Glomerular visceral epithelial cell (primary cell): Measurements from ENCODE around the gene DNMT3L.
"Not testable (repeated sequence)": the region's sequence is repeated elsewhere in the genome, so short reads cannot be mapped to it uniquely, and the experiment has no call there.

Experiments used
- DNase-seq: peaks from one replicate; pipeline ENCODE4 v3.0.0-alpha.2; 2016; ENCODE audit errors: extremely low spot score

Gene DNMT3L

DNA sequence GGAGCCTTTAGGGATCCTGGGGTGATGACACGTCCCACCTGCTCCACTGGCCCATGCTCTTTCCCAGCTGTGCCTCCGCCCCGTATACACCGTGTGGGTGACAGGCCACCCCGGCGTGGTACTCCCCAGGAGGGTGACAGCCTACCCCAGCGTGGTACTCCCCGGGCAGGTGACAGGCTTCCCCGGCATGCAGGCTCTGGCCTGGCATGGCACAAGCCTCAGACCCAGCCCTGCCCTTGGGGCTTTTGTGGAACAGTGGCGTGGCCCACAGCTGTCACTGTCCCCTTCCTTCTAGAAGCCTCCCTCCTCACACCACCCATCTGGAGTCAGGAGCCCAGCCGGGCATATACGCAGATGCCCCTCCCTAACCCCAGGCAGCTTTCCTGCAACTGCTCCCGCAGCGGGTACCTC is 33.5 kb upstream of the DNMT3L start:
- no peak for DNase-seq

- peak; percentile 13 for DNase-seq
Observed at GRCh38 chr21:44294391-44295162, 32.9 kb upstream of the DNMT3L start.

DNA sequence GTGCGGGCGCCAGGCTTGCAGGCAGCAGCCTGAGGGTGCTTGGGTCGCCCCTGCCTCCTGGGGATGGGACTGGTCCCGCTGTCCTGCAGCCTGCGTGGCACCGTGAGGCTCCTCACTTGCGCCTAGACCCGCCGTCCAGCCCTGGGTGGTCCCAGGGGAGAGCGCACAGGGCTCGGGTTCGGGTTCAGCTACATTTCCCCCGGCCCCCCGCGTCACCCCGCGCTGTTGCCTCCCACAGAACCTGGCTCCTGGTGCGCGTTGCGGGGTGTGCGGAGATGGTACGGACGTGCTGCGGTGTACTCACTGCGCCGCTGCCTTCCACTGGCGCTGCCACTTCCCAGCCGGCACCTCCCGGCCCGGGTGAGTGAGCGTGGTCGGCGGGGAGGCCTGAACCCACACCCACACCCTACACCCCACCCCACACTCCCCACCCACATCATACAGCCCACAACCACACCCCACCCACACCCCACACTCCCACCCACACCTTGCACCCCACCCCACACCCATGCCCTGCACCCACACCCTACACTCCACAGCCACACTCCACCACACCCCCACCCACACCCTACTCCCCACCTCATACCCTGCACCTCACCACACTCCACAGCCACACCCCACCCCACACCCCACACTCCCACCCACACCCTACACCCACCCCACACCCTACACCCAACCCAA is 32.0 kb upstream of the DNMT3L start:
- no peak for DNase-seq

GRCh38 chr21:44292812-44293195 is 31.1 kb upstream of the DNMT3L start:
- DNase-seq = no peak

DNA sequence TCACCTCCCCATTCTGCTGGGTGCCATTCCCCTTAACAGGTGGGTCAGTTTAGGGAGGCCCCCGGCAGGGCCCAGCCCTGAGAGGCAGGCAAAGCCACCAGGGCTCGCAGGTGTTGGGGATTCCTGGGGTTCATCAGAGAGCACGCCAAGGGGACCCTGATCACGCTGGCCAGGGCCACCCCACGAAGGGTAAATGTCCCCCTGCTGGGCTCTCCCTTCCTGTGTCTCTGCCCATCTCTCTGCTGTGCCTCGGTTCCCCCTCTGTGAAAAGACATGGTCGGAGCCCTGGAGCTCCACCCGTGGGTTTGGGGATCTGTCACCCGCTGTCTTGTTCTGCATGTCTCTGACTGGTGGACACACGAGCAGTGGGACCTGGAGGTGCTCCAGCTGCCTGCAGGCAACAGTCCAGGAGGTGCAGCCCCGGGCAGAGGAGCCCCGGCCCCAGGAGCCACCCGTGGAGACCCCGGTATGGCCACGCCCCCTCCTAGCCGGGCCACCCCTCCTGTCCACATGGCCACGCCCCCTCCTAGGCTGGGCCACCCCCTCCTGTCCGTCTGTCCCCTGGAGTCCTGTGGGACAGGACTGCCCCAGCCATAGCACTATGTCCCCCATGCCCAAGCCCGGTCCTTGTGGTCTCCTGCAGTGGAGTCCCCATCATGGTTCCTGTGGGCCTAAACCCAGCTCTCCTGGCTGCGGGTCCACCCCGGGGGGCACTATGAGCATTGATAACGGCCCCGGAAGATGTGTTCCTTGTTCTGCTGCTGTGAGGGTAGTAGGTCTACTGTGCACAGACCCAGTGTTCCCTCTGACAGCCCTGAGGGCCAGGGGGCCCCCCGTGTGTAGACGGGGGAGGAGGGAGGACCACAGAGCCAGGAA is 30.5 kb upstream of the DNMT3L start:
- DNase-seq = no peak

GRCh38 chr21:44291078-44291935 is 29.6 kb upstream of the DNMT3L start:
- DNase-seq = no peak

DNA sequence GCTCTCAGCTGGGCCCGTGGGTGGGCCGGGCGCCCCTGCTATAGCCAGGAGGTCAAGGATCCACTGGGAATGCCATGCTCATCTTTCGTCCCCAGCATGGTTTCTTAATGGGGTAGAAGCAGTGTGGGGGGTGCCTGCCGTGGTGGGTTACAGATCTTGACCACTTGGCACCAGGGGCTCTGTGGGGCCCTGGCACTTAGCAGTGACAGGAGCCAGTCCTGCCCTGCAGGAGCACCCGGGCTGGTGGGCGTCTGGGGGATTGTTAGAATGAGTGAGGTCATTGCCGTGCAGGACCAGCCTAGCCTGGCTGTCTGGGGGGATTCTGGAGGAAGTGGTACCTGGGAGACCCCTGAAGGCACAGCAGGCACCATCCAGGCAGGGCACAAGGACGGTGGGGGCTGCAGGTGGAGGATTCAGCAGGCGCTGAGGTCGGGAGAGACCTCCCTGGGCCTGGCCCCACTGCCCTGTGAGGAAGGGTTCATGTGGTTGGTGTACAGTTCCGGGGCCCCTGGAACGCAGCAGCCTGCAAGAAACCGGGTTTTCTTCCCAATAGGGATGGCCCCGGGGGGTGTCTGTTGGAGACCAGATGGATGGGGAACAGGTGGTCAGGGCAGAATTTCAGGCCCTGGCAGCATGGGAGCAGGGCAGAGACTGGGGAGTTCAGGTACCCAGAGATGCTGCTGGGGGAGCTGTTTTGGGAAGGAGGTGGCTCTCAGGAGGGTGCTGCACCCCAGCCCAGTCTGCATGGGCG is 28.8 kb upstream of the DNMT3L start:
- no peak for DNase-seq

DNA sequence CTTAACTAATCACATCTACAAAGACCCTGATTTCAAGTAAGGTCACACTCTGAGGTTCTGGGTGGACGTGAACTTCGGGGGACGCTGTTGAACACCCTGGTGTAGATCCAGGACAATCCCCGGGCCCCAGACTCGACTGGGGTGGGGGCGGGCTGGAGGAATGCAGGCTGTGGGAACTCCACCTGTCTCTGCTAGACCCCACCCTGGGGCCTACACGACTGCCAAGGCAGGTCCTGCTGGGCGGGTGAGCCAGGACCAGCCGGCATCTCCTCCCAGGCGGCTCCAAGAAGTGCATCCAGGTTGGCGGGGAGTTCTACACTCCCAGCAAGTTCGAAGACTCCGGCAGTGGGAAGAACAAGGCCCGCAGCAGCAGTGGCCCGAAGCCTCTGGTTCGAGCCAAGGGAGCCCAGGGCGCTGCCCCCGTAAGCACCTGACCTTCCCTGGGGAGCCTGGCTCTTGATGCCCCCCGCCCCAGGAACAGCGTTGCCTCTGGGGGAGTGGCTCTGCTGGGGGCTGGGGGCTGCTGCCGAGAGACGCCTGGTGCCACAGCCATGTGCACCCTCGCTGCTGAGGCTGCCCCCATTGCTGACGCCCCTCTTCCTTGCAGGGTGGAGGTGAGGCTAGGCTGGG is 27.8 kb upstream of the DNMT3L start:
- no peak for DNase-seq

GRCh38 chr21:44288251-44289110 is 26.8 kb upstream of the DNMT3L start:
- no peak for DNase-seq

- DNase-seq = no peak
Observed at GRCh38 chr21:44286716-44287632, 25.3 kb upstream of the DNMT3L start.

GRCh38 chr21:44286086-44286715 is 24.5 kb upstream of the DNMT3L start:
- no peak for DNase-seq

GRCh38 chr21:44285138-44285992 is 23.7 kb upstream of the DNMT3L start, which contains the start of gene AIRE:
Gene AIRE, plus strand, starts transcription at chr21:44285876. Its CDS starts 131 bp downstream, at chr21:44286007.
- peak; percentile 34 for DNase-seq

DNA sequence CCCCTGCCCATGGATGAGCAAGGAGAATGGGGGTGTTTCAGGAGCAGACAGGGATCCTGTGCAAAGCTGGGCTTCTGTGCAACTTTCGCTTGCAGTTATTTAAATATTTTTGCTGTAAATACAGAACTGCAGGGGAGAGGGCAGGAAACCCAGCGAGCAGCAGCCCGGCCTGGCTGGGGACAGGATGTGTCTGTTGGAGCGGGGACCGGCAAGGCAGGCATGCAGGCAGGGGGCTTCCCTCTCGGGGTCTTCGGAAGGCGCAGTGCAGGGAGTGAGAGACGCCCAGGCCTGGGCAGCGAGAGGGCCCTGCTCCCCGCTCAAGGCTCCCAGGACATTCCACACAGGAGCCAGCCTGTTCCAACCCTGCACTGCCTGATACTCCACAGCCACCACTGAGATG is 22.3 kb upstream of the DNMT3L start:
- no peak for DNase-seq

GRCh38 chr21:44283211-44283785 is 21.6 kb upstream of the DNMT3L start:
- DNase-seq = not testable (repeated sequence)

- DNase-seq = no peak
Observed at GRCh38 chr21:44282370-44282769, 20.7 kb upstream of the DNMT3L start.

- no peak for DNase-seq
Observed at GRCh38 chr21:44281801-44282200, 20.1 kb upstream of the DNMT3L start.
